Heart left ventricle (tissue), 13 donors: Measurements from ENCODE around the gene PRPSAP1.

ENCODE experiments used
- CTCF ChIP-seq, 12 donors: fragments of 200-600 bp; sonication (generic) in 4 of 12; IDR thresholded peaks; one replicate each; pipeline versions ENCODE4 v1.5.0 to v1.8.0; 2018 to 2022; ENCODE audit warnings: antibody characterized with exemption in 12 of 12, mild to moderate bottlenecking in 5 of 12
- POLR2A ChIP-seq, 2 donors: fragments of 450-650 bp; IDR thresholded peaks; one replicate each; pipeline ENCODE4 v1.6.1; 2017; ENCODE audit warnings: antibody characterized with exemption in 2 of 2, mild to moderate bottlenecking in 2 of 2, moderate library complexity in 2 of 2
- donor health status: ischemic (EF 13 %, LVEDD 7.1; RV severe dilation, severe dysfunction).
- donor health status: DM: no; HTN: yes; CAD: no.
- donor health status: DM: no; HTN: no; CAD: no.
- donor health status: ischemic (EF 25% LVEDD 6.9; RV normal size, moderate dysfunction).
- donor health status: ischemic (EF 25% LVEDD 5.7; RV mildly dilated, moderate dysfunction).
- donor health status: ischemic (EF 35%, LVEDD 5.7; RV mildly dilated, moderate dysfunction).
- donor health status: nonischemic (EF 11% LVEDD 7.7; RV severe dilation, severe dysfunction).
- donor health status: DM: yes; HTN: yes; CAD: no.
- donor health status: PGD.
- donor health status: ischemic (EF 29% LVEDD 5.4; RV normal size, mild dysfunction).
- donor health status: nonischemic (EF 23%, LVEDD 6.1; RV moderate dilation, normal function).

- TF ChIP-seq CTCF (IDR thresholded peaks at IDR 0.05) (no peak), POLR2A (IDR thresholded peaks at IDR 0.05) (no peak)
These were observed 26.1 kb upstream of the PRPSAP1 start for GRCh38 chr17:76379646-76380376.
